ENCODE data around the gene KRT6A.
"Not testable (repeated sequence)": the region's sequence is repeated elsewhere in the genome, so short reads cannot be mapped to it uniquely, and the experiment has no call there.

GRCh38 chr12:52447196-52447595 is 45.9 kb downstream of the KRT6A start:
- TF ChIP-seq CTCF, POLR2A (IDR thresholded peaks at IDR 0.05): not testable (repeated sequence)
